Measurements from ENCODE around the gene PDE8B. TPM values are rescaled to one million over a fixed set of nuclear protein-coding genes. Genes with fewer than 3 reads are reported as not detected.

The PDE8B gene
- total and polyA plus RNA-seq, 9 donors = 2.0 to 4.9 (median 3.2) TPM

- Histone ChIP-seq H3K9me3 (replicated peaks; ENCODE audit: control insufficient read depth, low read depth, low read length) (no peaks in the 10 kb centered on the region), H3K27ac (ENCODE audit: low read length) (no peak overlapping the region), H3K36me3 (ENCODE audit: control insufficient read depth, insufficient read depth, low read length) (no peaks in the 10 kb centered on the region), H3K4me3 (ENCODE audit: low read length) (no peak overlapping the region), H3K4me1 (ENCODE audit: control insufficient read depth, insufficient read depth, low read length) (no peaks in the 10 kb centered on the region), H3K27me3 (ENCODE audit: control insufficient read depth, insufficient read depth, low read length) (no peaks in the 10 kb centered on the region)
- WGBS (ENCODE audit: insufficient coverage) = no CpG with 5 or more reads among the region's 4 CpGs
- DNase-seq = no peak
These were observed 122.6 kb downstream of the PDE8B start for GRCh38 chr5:77333036-77333435.

- Histone ChIP-seq H3K9me3 (replicated peaks; ENCODE audit: control insufficient read depth, low read depth, low read length) (no peaks in the 10 kb centered on the region), H3K27ac (ENCODE audit: low read length) (no peak overlapping the region), H3K27me3 (ENCODE audit: control insufficient read depth, insufficient read depth, low read length) (no peaks in the 10 kb centered on the region), H3K4me3 (ENCODE audit: low read length) (no peak overlapping the region), H3K36me3 (ENCODE audit: control insufficient read depth, insufficient read depth, low read length) (no peaks in the 10 kb centered on the region), H3K4me1 (ENCODE audit: control insufficient read depth, insufficient read depth, low read length) (no peaks in the 10 kb centered on the region)
- DNase-seq = no peak
- WGBS (ENCODE audit: insufficient coverage) = 50% methylated on average over 3 of the region's 5 CpGs
These were observed 123.1 kb downstream of the PDE8B start for GRCh38 chr5:77333451-77334123.

GRCh38 chr5:77337246-77337645 lies 126.8 kb downstream of the PDE8B start:
- 0% methylated on average over 1 of the region's 3 CpGs for WGBS (ENCODE audit: insufficient coverage)
- no peaks in the 10 kb centered on the region for H3K4me1 ChIP-seq (ENCODE audit: control insufficient read depth, insufficient read depth, low read length)
- no peak overlapping the region for H3K4me3 ChIP-seq (ENCODE audit: low read length)
- no peak overlapping the region for H3K27ac ChIP-seq (ENCODE audit: low read length)
- DNase-seq = peak; percentile 27
- H3K36me3 ChIP-seq (ENCODE audit: control insufficient read depth, insufficient read depth, low read length) = no peaks in the 10 kb centered on the region
- H3K27me3 ChIP-seq (ENCODE audit: control insufficient read depth, insufficient read depth, low read length) = no peaks in the 10 kb centered on the region
- H3K9me3 ChIP-seq (replicated peaks; ENCODE audit: control insufficient read depth, low read depth, low read length) = no peaks in the 10 kb centered on the region

GRCh38 chr5:77337686-77338085 lies 127.2 kb downstream of the PDE8B start:
- Histone ChIP-seq H3K36me3 (ENCODE audit: control insufficient read depth, insufficient read depth, low read length) (no peaks in the 10 kb centered on the region), H3K4me3 (ENCODE audit: low read length) (no peak overlapping the region), H3K9me3 (replicated peaks; ENCODE audit: control insufficient read depth, low read depth, low read length) (no peaks in the 10 kb centered on the region), H3K4me1 (ENCODE audit: control insufficient read depth, insufficient read depth, low read length) (no peaks in the 10 kb centered on the region), H3K27ac (ENCODE audit: low read length) (no peak overlapping the region), H3K27me3 (ENCODE audit: control insufficient read depth, insufficient read depth, low read length) (no peaks in the 10 kb centered on the region)
- peak; percentile 72 for DNase-seq
- WGBS (ENCODE audit: insufficient coverage) = 0% methylated on average over 1 of the region's 4 CpGs

- Histone ChIP-seq H3K4me3 (ENCODE audit: low read length) (no peak overlapping the region), H3K36me3 (ENCODE audit: control insufficient read depth, insufficient read depth, low read length) (no peaks in the 10 kb centered on the region), H3K9me3 (replicated peaks; ENCODE audit: control insufficient read depth, low read depth, low read length) (no peaks in the 10 kb centered on the region), H3K27ac (ENCODE audit: low read length) (no peak overlapping the region), H3K27me3 (ENCODE audit: control insufficient read depth, insufficient read depth, low read length) (no peaks in the 10 kb centered on the region), H3K4me1 (ENCODE audit: control insufficient read depth, insufficient read depth, low read length) (no peaks in the 10 kb centered on the region)
- no peak for DNase-seq
- no CpG with 5 or more reads among the region's 4 CpGs for WGBS (ENCODE audit: insufficient coverage)
These were observed 128.9 kb downstream of the PDE8B start for GRCh38 chr5:77339337-77339890.

- WGBS (ENCODE audit: insufficient coverage) = no CpG with 5 or more reads among the region's 3 CpGs
- no peaks in the 10 kb centered on the region for H3K9me3 ChIP-seq (replicated peaks; ENCODE audit: control insufficient read depth, low read depth, low read length)
These were observed 132.7 kb downstream of the PDE8B start for GRCh38 chr5:77343165-77343564.

GRCh38 chr5:77347435-77348098 lies 137.1 kb downstream of the PDE8B start:
- no peak for DNase-seq
- WGBS (ENCODE audit: insufficient coverage) = 77% methylated on average over 4 of the region's 5 CpGs

More at GRCh38 chr5:77343165-77343564, 132.7 kb downstream of the PDE8B start:
- Histone ChIP-seq H3K36me3 (ENCODE audit: control insufficient read depth, insufficient read depth, low read length) (no peaks in the 10 kb centered on the region), H3K27me3 (ENCODE audit: control insufficient read depth, insufficient read depth, low read length) (no peaks in the 10 kb centered on the region), H3K4me3 (ENCODE audit: low read length) (no peak overlapping the region), H3K27ac (ENCODE audit: low read length) (no peak overlapping the region), H3K4me1 (ENCODE audit: control insufficient read depth, insufficient read depth, low read length) (no peaks in the 10 kb centered on the region)
- DNase-seq = no peak

GRCh38 chr5:77353251-77353650 lies 142.8 kb downstream of the PDE8B start:
- no CpG with 5 or more reads among the region's 4 CpGs for WGBS (ENCODE audit: insufficient coverage)
- H3K4me3 ChIP-seq (ENCODE audit: low read length) = no peak overlapping the region
- H3K36me3 ChIP-seq (ENCODE audit: control insufficient read depth, insufficient read depth, low read length) = no peaks in the 10 kb centered on the region
- H3K9me3 ChIP-seq (replicated peaks; ENCODE audit: control insufficient read depth, low read depth, low read length) = no peaks in the 10 kb centered on the region
- H3K27me3 ChIP-seq (ENCODE audit: control insufficient read depth, insufficient read depth, low read length) = no peaks in the 10 kb centered on the region
- H3K27ac ChIP-seq (ENCODE audit: low read length) = no peak overlapping the region
- DNase-seq = no peak
- no peaks in the 10 kb centered on the region for H3K4me1 ChIP-seq (ENCODE audit: control insufficient read depth, insufficient read depth, low read length)

More at GRCh38 chr5:77347435-77348098, 137.1 kb downstream of the PDE8B start:
- no peak overlapping the region for H3K27ac ChIP-seq (ENCODE audit: low read length)
- H3K4me3 ChIP-seq (ENCODE audit: low read length) = no peak overlapping the region
- no peaks in the 10 kb centered on the region for H3K9me3 ChIP-seq (replicated peaks; ENCODE audit: control insufficient read depth, low read depth, low read length)
- H3K36me3 ChIP-seq (ENCODE audit: control insufficient read depth, insufficient read depth, low read length) = no peaks in the 10 kb centered on the region
- H3K4me1 ChIP-seq (ENCODE audit: control insufficient read depth, insufficient read depth, low read length) = no peaks in the 10 kb centered on the region
- no peaks in the 10 kb centered on the region for H3K27me3 ChIP-seq (ENCODE audit: control insufficient read depth, insufficient read depth, low read length)

GRCh38 chr5:77354454-77354853 lies 144.0 kb downstream of the PDE8B start:
- DNase-seq = no peak

GRCh38 chr5:77355080-77355479 lies 144.6 kb downstream of the PDE8B start:
- DNase-seq = no peak

More at GRCh38 chr5:77354454-77354853, 144.0 kb downstream of the PDE8B start:
- no peaks in the 10 kb centered on the region for H3K36me3 ChIP-seq (ENCODE audit: control insufficient read depth, insufficient read depth, low read length)
- no peak overlapping the region for H3K4me3 ChIP-seq (ENCODE audit: low read length)
- 74% methylated on average over 2 of the region's 2 CpGs for WGBS (ENCODE audit: insufficient coverage)
- no peaks in the 10 kb centered on the region for H3K27me3 ChIP-seq (ENCODE audit: control insufficient read depth, insufficient read depth, low read length)
- H3K9me3 ChIP-seq (replicated peaks; ENCODE audit: control insufficient read depth, low read depth, low read length) = no peaks in the 10 kb centered on the region
- H3K4me1 ChIP-seq (ENCODE audit: control insufficient read depth, insufficient read depth, low read length) = no peaks in the 10 kb centered on the region
- H3K27ac ChIP-seq (ENCODE audit: low read length) = no peak overlapping the region

More at GRCh38 chr5:77355080-77355479, 144.6 kb downstream of the PDE8B start:
- H3K27ac ChIP-seq (ENCODE audit: low read length) = no peak overlapping the region
- WGBS (ENCODE audit: insufficient coverage) = no CpG with 5 or more reads among the region's 7 CpGs
- no peak overlapping the region for H3K4me3 ChIP-seq (ENCODE audit: low read length)
- no peaks in the 10 kb centered on the region for H3K9me3 ChIP-seq (replicated peaks; ENCODE audit: control insufficient read depth, low read depth, low read length)
- no peaks in the 10 kb centered on the region for H3K4me1 ChIP-seq (ENCODE audit: control insufficient read depth, insufficient read depth, low read length)
- H3K27me3 ChIP-seq (ENCODE audit: control insufficient read depth, insufficient read depth, low read length) = no peaks in the 10 kb centered on the region
- H3K36me3 ChIP-seq (ENCODE audit: control insufficient read depth, insufficient read depth, low read length) = no peaks in the 10 kb centered on the region
